Ovary (tissue), 9 donors: ENCODE measurements around the gene SEC14L1. TPM values are rescaled to one million over a fixed set of nuclear protein-coding genes. Genes with fewer than 3 reads are reported as not detected.
A peak's percentile ranks its signal among the peaks of the same experiment; 100 is the strongest.

Experiments used
- DNase-seq, 5 donors: peaks; one replicate each; pipeline ENCODE4 v3.0.0-alpha.2; 2019 to 2020
- H3K27ac ChIP-seq, 2 donors: fragments of 200-600 bp; one replicate each; pipeline versions ENCODE4 v1.5.1 to v1.8.0; 2019 to 2022
- H3K27me3 ChIP-seq: fragments of 200-600 bp; one replicate; pipeline ENCODE4 v1.8.0; 2022
- H3K36me3 ChIP-seq: fragments of 200-600 bp; sonication (generic); one replicate; pipeline ENCODE4 v1.5.1; 2019
- H3K4me1 ChIP-seq: one replicate; pipeline ENCODE4 v1.8.1; 2013; ENCODE audit warnings: mild to moderate bottlenecking, moderate library complexity; ENCODE audit not compliant: insufficient read depth
- H3K4me3 ChIP-seq: fragments of 200-600 bp; sonication (generic); one replicate; pipeline ENCODE4 v1.5.1; 2017
- H3K9me3 ChIP-seq, 2 donors: fragments of 200-600 bp in 1 of 2; sonication (generic) in 1 of 2; one replicate each; pipeline versions ENCODE4 v1.5.1 to v1.8.1; 2013 to 2019; ENCODE audit warnings: mild to moderate bottlenecking in 1 of 2, moderate library complexity in 1 of 2
- CTCF ChIP-seq, 3 donors: fragments of 450-650 bp in 2 of 3; fragments of 200-600 bp in 1 of 3; IDR thresholded peaks; one replicate each; pipeline versions ENCODE4 v1.5.1 to v1.8.0; 2016 to 2022; ENCODE audit warnings: antibody characterized with exemption in 3 of 3, mild to moderate bottlenecking in 1 of 3
- EP300 ChIP-seq: sonication (generic); formaldehyde crosslinking; IDR thresholded peaks from one replicate; pipeline ENCODE4 v1.6.1; 2017; ENCODE audit warnings: antibody characterized with exemption
- POLR2A ChIP-seq: fragments of 450-650 bp; IDR thresholded peaks from one replicate; pipeline ENCODE4 v1.6.1; 2017; ENCODE audit warnings: antibody characterized with exemption, mild to moderate bottlenecking, moderate library complexity
- WGBS, 3 donors: extraction: QIAGEN DNeasy Blood & Tissue Kit in 1 of 3; methylation state at CpG; one replicate each; pipeline versions ENCODE4 v1.1.5 to v1.1.7; 2013 to 2017; 5-methylcytosine and 5-hydroxymethylcytosine counted together
- intact Hi-C, 4 donors: fragments of 100-400 bp; cut with DNase I; formaldehyde crosslinking; loops; one replicate each; pipeline versions ENCODE4 v1.11.0 to v1.15.1; 2022 to 2023
- polyA plus RNA-seq, 2 donors: library from polyadenylated mRNA; stranded (reverse); fragments of 200-250 nt in 1 of 2; fragments of 350-450 nt in 1 of 2; fragmentation: Illumina TruSeq in 1 of 2; extraction: RNeasy Lipid Tissue Mini Kit (QIAGEN cat#74804) in 1 of 2; gene quantifications; one replicate each; pipeline ENCODE4 v1.2.3, GENCODE V29; 2013 to 2014
- total RNA-seq, 7 donors: library from RNA; depleted of rRNA in 2 of 7; stranded (reverse); fragments of >200 nt in 2 of 7; fragmentation: NEBNext Ultra II Directional in 3 of 7; extraction: Animal tissue kit (Norgen Biotek cat#: 25700) in 3 of 7; gene quantifications; one replicate each; pipeline versions ENCODE4 v1.1.0 to v1.2.4, GENCODE V29; 2016 to 2023
- donor health status: DM: no; HTN: no; CAD: no; lungs with moderate emphysema.
- donor health status: DM: no; HTN: no; CAD: no.
- donor health status: Bipolar disorder and iron deficiency.
- donor health status: DM: yes; HTN: yes; CAD: no.
- donor health status: DM: no; HTN: no; CAD: no.
- donor health status: DM: yes; HTN: yes; CAD: no.

SEC14L1 gene
- total and polyA plus RNA-seq, 9 donors = 29.1 to 78.7 (median 53.7) TPM

DNA sequence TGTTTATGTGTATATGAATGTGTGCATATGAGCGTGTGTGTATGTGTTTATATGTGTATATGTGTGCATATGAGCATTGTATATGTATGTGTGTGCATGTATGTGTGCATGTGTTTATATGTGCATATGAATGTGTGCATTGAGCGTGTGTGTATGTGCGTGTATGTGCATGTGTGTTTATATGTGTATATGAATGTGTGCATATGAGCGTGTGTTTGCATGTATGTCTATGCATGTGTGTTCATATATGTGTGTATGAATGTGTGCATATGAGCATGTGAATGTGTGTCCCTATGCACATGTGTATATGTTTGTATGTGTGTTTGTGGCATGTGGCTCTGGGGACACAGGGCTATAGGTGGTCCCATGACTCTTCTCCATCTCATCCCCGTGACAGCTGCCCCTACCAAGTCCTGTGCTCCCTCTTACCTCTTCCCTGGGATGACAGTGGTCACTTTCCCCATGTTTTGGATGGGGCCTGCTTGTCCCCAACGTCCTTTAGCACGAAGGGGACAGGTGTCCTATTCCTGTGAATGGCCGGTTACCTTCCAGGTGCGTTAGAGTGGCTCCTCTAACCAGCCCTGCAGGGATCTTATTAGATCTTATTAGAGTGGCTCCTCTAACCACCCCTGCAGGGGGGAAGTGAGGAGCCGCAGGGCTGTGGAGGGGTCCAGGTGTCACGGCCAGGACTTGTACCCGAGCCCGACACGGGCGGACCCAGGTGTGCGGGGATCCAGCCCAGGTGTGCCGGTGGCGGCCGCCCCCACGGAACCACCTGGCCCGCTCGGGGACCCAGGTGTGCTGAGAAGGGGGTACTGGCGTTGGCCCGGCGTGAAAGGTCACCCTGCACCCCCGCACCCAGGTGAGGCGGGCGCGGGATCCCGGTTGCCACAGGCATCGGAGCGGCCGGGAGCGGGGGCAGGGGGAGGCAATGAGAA lies 105.6 kb downstream of the SEC14L1 start:
- Histone ChIP-seq H3K9me3 (no peaks in the 10 kb centered on the region), H3K4me3 (peak overlapping the region; percentile 38), H3K27ac (no peak overlapping the region), H3K27me3 (no peaks in the 10 kb centered on the region), H3K36me3 (no peaks in the 10 kb centered on the region), H3K4me1 (peaks cover 10% of the 10 kb centered on the region)
- 21 to 26% (median 21%) methylated on average over 31 to 34 of the region's 34 CpGs for WGBS, 3 donors
- no peak for DNase-seq
- TF ChIP-seq CTCF (IDR thresholded peaks at IDR 0.05) = no peak
- TF ChIP-seq POLR2A = no peak
- TF ChIP-seq EP300 = no peak
- intact Hi-C loops = loop anchor here (2.0 to 10.0 kb wide), 4 partner anchors 159 to 379 kb away; partner anchors contain the start of gene MGAT5B (in 3 of the 4)

DNA sequence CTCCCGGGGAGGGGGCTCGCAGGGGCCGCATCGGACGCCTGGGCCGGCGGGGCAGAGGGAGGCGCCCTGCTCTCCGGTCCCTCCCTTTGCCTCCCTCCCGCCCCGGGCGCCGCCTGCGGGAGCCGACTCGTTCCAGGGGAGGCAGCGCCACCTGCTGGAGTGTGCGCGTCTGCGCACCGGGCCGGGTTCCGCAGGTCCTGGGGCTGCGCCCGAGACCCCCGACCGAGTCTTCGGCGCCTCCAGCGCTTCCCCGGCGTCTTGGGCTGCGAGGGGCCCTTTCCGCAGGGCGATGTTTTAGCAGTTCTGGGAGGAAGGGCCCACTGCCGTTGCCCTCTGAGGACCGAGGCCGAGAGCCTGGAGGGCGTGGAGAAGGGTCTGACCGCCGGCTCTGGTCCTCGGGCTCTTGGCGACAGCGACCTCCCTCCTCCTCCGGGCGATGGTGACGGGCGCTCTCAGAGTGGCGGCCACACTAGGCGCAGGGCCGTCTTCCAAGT lies 106.3 kb downstream of the SEC14L1 start:
- intact Hi-C loops = loop anchor here (2.0 to 10.0 kb wide), 4 partner anchors 160 to 380 kb away; partner anchors contain the start of gene MGAT5B (in 3 of the 4)
- no peaks in the 10 kb centered on the region for H3K9me3 ChIP-seq
- H3K4me1 ChIP-seq = peaks cover 10% of the 10 kb centered on the region
- H3K27me3 ChIP-seq = no peaks in the 10 kb centered on the region
- no peak overlapping the region for H3K27ac ChIP-seq
- peak; percentile 89 to 99 (median 97) for TF ChIP-seq CTCF (IDR thresholded peaks at IDR 0.05)
- TF ChIP-seq POLR2A = no peak
- DNase-seq = peak; percentile 78 to 91 (median 88)
- WGBS, 3 donors = 1% methylated on average over 32 to 49 of the region's 51 CpGs
- no peaks in the 10 kb centered on the region for H3K36me3 ChIP-seq
- H3K4me3 ChIP-seq = peak overlapping the region; percentile 38

- intact Hi-C loops = loop anchor here (2.0 to 10.0 kb wide), 4 partner anchors 160 to 380 kb away; partner anchors contain the start of gene MGAT5B (in 3 of the 4)
- 33 to 41% (median 39%) methylated on average over 8 of the region's 8 CpGs for WGBS, 3 donors
Observed at GRCh38 chr17:77247609-77248008, 106.8 kb downstream of the SEC14L1 start.

More at GRCh38 chr17:77247609-77248008, 106.8 kb downstream of the SEC14L1 start:
- Histone ChIP-seq H3K4me1 (peaks cover 10% of the 10 kb centered on the region), H3K27me3 (no peaks in the 10 kb centered on the region), H3K27ac (no peak overlapping the region), H3K4me3 (no peak overlapping the region), H3K9me3 (no peaks in the 10 kb centered on the region), H3K36me3 (no peaks in the 10 kb centered on the region)
- TF ChIP-seq POLR2A (no peak), EP300 (no peak), CTCF (IDR thresholded peaks at IDR 0.05) (no peak)
- DNase-seq = no peak
